CD8-positive, alpha-beta memory T cell (primary cell): ENCODE measurements around the gene TSPAN9. TPM values are rescaled to one million over a fixed set of nuclear protein-coding genes. Genes with fewer than 3 reads are reported as not detected.

Experiments
- CTCF ChIA-PET: fragments of 350-600 bp; sonication (Branson Sonifier 250); formaldehyde crosslinking; loops from one replicate; lab custom pipeline; 2021; ENCODE audit warnings: antibody characterized with exemption; lab: Charles Lee
- POLR2A ChIA-PET: fragments of 350-600 bp; sonication (Branson Sonifier 250); formaldehyde crosslinking; loops from one replicate; lab custom pipeline; 2021; ENCODE audit warnings: antibody characterized with exemption; lab: Charles Lee
- DNase-seq, 5 donors: peaks; one replicate each; pipeline versions ENCODE4 v3.0.0 to v3.0.0-alpha.2; 2020 to 2022; ENCODE audit warnings: mixed read lengths in 1 of 5
- H3K27ac ChIP-seq: one replicate; pipeline ENCODE4 v1.7.0; 2013; ENCODE audit warnings: low read depth, mild to moderate bottlenecking, low read length, moderate library complexity
- H3K27me3 ChIP-seq: 2 replicates; pipeline ENCODE4 v1.7.0; 2013; ENCODE audit warnings: low read length, mild to moderate bottlenecking; ENCODE audit not compliant: insufficient read depth, poor library complexity, severe bottlenecking
- H3K36me3 ChIP-seq: 2 replicates; pipeline ENCODE4 v1.7.0; 2013; ENCODE audit warnings: mild to moderate bottlenecking, low read length, moderate library complexity; ENCODE audit not compliant: insufficient read depth
- H3K4me1 ChIP-seq: 2 replicates; pipeline ENCODE4 v1.7.0; 2013; ENCODE audit warnings: mild to moderate bottlenecking, low read length, moderate library complexity; ENCODE audit not compliant: insufficient read depth
- H3K4me3 ChIP-seq: 2 replicates; pipeline ENCODE4 v1.7.0; 2013; ENCODE audit warnings: mild to moderate bottlenecking, low read length
- H3K9me3 ChIP-seq: 2 replicates; pipeline ENCODE4 v1.7.0; 2013; ENCODE audit warnings: mild to moderate bottlenecking, low read length
- H3K27ac Mint-ChIP-seq, 8 donors: one replicate each; pipeline ENCODE4 v1.8.0; 2020 to 2021; ENCODE audit warnings: mixed read lengths in 8 of 8, mild to moderate bottlenecking in 6 of 8, inconsistent platforms in 3 of 8, moderate library complexity in 3 of 8
- H3K27me3 Mint-ChIP-seq, 2 donors: one replicate each; pipeline ENCODE4 v1.8.0; 2020 to 2021; ENCODE audit warnings: mixed read lengths in 2 of 2, mild to moderate bottlenecking in 1 of 2, moderate library complexity in 1 of 2
- H3K36me3 Mint-ChIP-seq, 3 donors: one replicate each; pipeline ENCODE4 v1.8.0; 2020 to 2021; ENCODE audit warnings: mixed read lengths in 3 of 3, inconsistent platforms in 1 of 3, mild to moderate bottlenecking in 1 of 3
- H3K4me1 Mint-ChIP-seq, 3 donors: one replicate each; pipeline ENCODE4 v1.8.0; 2020 to 2021; ENCODE audit warnings: mixed read lengths in 3 of 3, inconsistent platforms in 1 of 3, mild to moderate bottlenecking in 1 of 3
- H3K4me3 Mint-ChIP-seq, 7 donors: one replicate each; pipeline ENCODE4 v1.8.0; 2020 to 2021; ENCODE audit warnings: mixed read lengths in 7 of 7, mild to moderate bottlenecking in 6 of 7, moderate library complexity in 4 of 7, inconsistent platforms in 2 of 7
- H3K9me3 Mint-ChIP-seq, 5 donors: one replicate each; pipeline ENCODE4 v1.8.0; 2020 to 2022; ENCODE audit warnings: mixed read lengths in 5 of 5, mild to moderate bottlenecking in 3 of 5, moderate library complexity in 2 of 5, inconsistent platforms in 1 of 5
- polyA plus RNA-seq: library from polyadenylated mRNA; unstranded; fragments of 300-500 nt; fragmentation: Illumina TruSeq; gene quantifications from one replicate; pipeline ENCODE4 v1.2.3, GENCODE V29; 2021
- total RNA-seq, 2 experiments: library from RNA; stranded (reverse); gene quantifications; one replicate each; pipeline ENCODE4 v1.2.3, GENCODE V29; 2021

TSPAN9 gene
- total and polyA plus RNA-seq, 3 experiments from 2014 or later, result 0.33 to 0.79 TPM; not detected in 1

DNA sequence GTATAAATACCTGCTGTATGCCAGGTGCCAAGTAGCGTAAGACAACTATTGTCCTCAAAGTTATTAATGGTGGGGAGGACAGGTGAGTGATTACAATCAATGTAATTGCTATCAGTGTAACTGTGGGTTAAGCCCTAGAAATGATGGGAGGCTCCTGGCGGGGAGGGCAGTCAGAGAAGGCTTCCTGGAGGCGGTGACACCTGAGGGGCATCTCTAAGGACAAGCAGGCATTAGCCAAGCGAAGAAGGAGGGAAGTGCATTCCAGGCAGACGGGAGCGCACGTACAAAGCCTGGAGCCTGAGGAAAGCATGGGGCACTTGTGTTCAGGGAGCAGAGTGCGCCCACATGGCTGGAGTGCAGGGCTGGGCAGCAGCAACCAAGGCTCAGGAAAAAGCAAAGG, 230.9 kb downstream of the TSPAN9 start:
- Histone ChIP-seq H3K27ac (no peak overlapping the region), H3K9me3 (no peaks in the 10 kb centered on the region), H3K4me3 (no peak overlapping the region), H3K4me1 (no peaks in the 10 kb centered on the region), H3K27me3 (no peaks in the 10 kb centered on the region), H3K36me3 (no peaks in the 10 kb centered on the region)
- Mint-ChIP-seq H3K27ac (no peak overlapping the region), H3K36me3 (no peaks in the 10 kb centered on the region), H3K4me3 (no peak overlapping the region), H3K27me3 (peaks cover 5 to 12% of the 10 kb centered on the region in 2 donors), H3K9me3 (no peaks in the 10 kb centered on the region), H3K4me1 (no peaks in the 10 kb centered on the region)
- ChIA-PET POLR2A (no interaction called here), CTCF (interaction anchor here (2.4 kb wide), 1 partner anchor 8 kb away, joined by 9 read pairs; no protein-coding TSS in a partner anchor)
- no peak for DNase-seq

DNA sequence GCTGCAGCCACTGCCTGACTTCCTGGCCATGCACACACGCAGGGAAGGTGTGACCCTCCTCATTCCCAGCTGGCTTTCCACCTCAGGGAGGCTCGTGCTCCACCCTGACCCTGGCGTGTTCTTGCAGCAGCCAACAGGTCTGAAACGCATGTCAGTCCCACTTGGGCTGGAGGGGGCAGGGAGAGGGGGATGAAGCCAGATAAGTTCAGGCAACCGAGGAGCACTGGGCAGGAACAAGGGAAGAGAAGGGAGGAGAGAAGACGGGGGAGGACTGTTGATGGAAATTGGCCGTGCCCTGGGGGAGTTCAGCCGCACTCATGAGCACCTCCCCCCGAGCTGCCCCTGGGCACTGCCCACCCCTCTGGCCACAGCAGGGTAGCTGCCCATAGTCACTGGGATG, 231.4 kb downstream of the TSPAN9 start:
- Mint-ChIP-seq H3K9me3 (no peaks in the 10 kb centered on the region), H3K27ac (no peak overlapping the region), H3K27me3 (peaks cover 5 to 10% of the 10 kb centered on the region in 2 donors), H3K36me3 (no peaks in the 10 kb centered on the region), H3K4me1 (no peaks in the 10 kb centered on the region), H3K4me3 (no peak overlapping the region)
- CTCF ChIA-PET, result interaction anchor here (1.2 to 2.4 kb wide), 2 partner anchors 8 to 99 kb away, joined by 3 to 9 read pairs; no protein-coding TSS in a partner anchor
- Histone ChIP-seq H3K27me3 (no peaks in the 10 kb centered on the region), H3K36me3 (no peaks in the 10 kb centered on the region), H3K4me3 (no peak overlapping the region), H3K27ac (no peak overlapping the region), H3K4me1 (no peaks in the 10 kb centered on the region), H3K9me3 (no peaks in the 10 kb centered on the region)
- POLR2A ChIA-PET, result no interaction called here
- no peak for DNase-seq

DNA sequence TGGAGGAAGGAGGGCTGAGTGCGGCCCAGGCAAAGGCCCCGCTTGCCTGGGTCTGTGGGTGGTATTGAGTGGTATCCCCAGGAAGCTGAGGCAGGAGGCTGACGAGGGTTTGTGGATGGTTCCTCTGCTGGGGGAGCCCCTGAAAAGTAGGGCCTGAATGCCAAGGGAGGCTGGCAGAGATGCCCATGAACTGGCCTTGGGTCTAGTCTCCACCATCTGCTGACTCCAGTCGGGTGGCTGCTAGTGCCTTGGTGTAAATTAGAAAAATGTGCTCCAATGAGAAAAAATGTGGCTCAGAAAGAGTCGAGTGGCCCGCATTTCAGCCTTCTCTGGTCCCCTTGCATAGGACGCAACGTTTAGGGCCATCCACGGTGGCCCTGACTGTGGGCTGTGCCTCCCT, 232.6 kb downstream of the TSPAN9 start:
- Histone ChIP-seq H3K4me1 (no peaks in the 10 kb centered on the region), H3K4me3 (no peak overlapping the region), H3K27me3 (no peaks in the 10 kb centered on the region), H3K36me3 (no peaks in the 10 kb centered on the region), H3K9me3 (no peaks in the 10 kb centered on the region), H3K27ac (no peak overlapping the region)
- CTCF ChIA-PET, result interaction anchor here (1.2 to 2.4 kb wide), 2 partner anchors 10 to 98 kb away, joined by 3 to 9 read pairs; no protein-coding TSS in a partner anchor
- no peaks in the 10 kb centered on the region for H3K9me3 Mint-ChIP-seq
- H3K27ac Mint-ChIP-seq, result no peak overlapping the region
- no peak overlapping the region for H3K4me3 Mint-ChIP-seq
- POLR2A ChIA-PET, result no interaction called here
- no peaks in the 10 kb centered on the region for H3K36me3 Mint-ChIP-seq
- no peaks in the 10 kb centered on the region for H3K4me1 Mint-ChIP-seq
- H3K27me3 Mint-ChIP-seq, result peaks cover 5 to 20% of the 10 kb centered on the region in 2 donors
- DNase-seq, result no peak

DNA sequence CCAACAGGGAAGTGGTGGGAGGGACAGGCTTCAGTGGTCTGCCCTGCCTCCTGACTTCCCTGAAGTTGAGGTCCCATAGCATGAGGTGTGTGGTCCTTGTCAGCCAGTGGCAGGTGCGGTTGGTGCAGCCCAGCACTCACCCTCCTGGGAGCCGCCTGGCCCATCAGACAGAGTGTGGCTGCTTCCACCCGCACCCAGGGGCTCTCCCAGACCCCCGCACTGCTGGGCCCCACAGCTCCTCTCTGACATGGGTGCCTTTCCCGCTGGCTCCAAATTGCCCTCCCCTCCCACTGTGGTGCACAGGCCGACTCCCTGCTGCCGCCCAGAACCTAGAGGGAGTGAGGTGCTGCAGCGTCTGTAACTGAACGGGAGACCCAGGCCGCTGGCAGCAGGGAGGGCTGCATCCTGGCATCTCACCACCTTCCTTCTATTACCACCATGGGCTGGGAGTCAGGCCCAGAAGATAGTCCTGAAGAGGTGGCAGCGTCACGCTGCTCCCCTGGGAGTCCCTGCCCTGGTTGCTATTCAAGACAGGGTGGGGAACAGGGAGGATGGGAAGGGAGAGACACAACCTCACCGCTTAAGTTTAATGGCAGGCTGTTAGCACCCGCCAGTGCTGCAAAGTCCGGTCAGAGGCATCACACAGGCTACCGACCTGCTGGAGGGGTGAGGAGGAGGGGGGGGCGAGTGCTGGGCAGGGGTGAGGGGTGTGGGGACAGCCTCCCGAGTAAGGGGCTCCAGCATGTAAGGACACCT, 233.3 kb downstream of the TSPAN9 start:
- no peak overlapping the region for H3K27ac Mint-ChIP-seq
- DNase-seq, result no peak

DNA sequence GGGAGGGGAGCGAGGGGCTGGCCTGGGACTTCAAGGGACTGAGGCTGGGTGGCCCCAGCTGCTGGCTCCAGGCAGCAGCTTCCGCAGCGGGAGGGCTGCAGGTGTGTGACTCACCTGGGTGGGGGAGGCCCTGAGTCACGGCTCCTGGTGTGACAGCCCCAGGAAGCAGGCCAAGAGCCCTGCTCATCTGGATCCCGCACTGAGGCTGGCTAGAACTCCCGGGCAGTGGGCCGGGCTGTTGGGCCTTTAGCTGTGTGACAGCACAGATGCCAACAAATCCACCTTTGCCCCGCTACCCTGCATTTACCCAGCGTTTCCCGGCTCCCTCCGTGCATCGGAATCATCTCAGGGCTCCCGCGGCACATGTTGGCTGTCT, 233.8 kb downstream of the TSPAN9 start:
- POLR2A ChIA-PET, result no interaction called here

More for the DNA sequence above, 233.3 kb downstream of the TSPAN9 start:
- H3K9me3 ChIP-seq, result no peaks in the 10 kb centered on the region
- no peak overlapping the region for H3K4me3 Mint-ChIP-seq
- H3K4me1 Mint-ChIP-seq, result no peaks in the 10 kb centered on the region
- H3K36me3 Mint-ChIP-seq, result no peaks in the 10 kb centered on the region
- no peak overlapping the region for H3K27ac ChIP-seq
- H3K36me3 ChIP-seq, result no peaks in the 10 kb centered on the region
- H3K9me3 Mint-ChIP-seq, result no peaks in the 10 kb centered on the region
- ChIA-PET CTCF (interaction anchor here (2.4 to 4.3 kb wide), 2 partner anchors 10 kb away, joined by 9 to 28 read pairs; no protein-coding TSS in a partner anchor), POLR2A (no interaction called here)
- H3K4me1 ChIP-seq, result no peaks in the 10 kb centered on the region
- H3K4me3 ChIP-seq, result no peak overlapping the region
- no peaks in the 10 kb centered on the region for H3K27me3 ChIP-seq
- H3K27me3 Mint-ChIP-seq, result peaks cover 5 to 27% of the 10 kb centered on the region in 2 donors

DNA sequence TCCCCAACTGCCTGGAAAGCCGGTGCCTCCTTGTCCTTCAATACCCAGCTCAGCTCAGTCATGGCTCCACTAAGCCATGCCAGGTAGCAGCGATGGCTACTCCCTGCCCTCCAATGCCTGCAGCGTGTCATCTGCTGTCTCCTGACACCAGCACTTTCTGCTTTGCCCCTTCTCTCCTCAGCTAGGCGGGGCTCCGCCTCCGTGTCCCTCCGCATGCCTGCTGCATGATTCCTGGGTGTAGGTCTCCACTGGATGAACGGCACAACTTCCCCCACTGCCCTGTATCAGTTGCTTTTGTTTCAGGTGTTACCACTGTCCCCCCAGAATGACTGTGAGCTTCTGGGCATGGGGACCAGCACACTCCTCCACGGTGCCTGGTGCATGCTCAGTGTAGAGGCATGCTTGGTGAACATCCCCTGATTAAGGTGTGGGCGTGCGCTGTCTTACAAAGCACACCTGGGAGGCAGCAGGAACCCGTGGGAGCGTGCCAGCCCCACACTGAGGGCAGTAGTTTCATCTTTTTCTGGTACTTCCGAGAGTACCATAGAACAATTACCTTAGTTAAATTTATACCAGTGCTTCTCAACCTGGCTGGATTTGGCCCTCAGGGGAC, 234.4 kb downstream of the TSPAN9 start:
- Histone ChIP-seq H3K27me3 (no peaks in the 10 kb centered on the region), H3K36me3 (no peaks in the 10 kb centered on the region), H3K4me1 (no peaks in the 10 kb centered on the region), H3K4me3 (no peak overlapping the region), H3K27ac (no peak overlapping the region), H3K9me3 (no peaks in the 10 kb centered on the region)
- ChIA-PET POLR2A (no interaction called here), CTCF (interaction anchor here (4.3 kb wide), 1 partner anchor 11 kb away, joined by 28 read pairs; no protein-coding TSS in a partner anchor)
- H3K4me3 Mint-ChIP-seq, result no peak overlapping the region
- H3K27me3 Mint-ChIP-seq, result peaks cover 5 to 30% of the 10 kb centered on the region in 2 donors
- no peak for DNase-seq
- H3K4me1 Mint-ChIP-seq, result no peaks in the 10 kb centered on the region
- H3K27ac Mint-ChIP-seq, result no peak overlapping the region
- H3K36me3 Mint-ChIP-seq, result no peaks in the 10 kb centered on the region
- H3K9me3 Mint-ChIP-seq, result no peaks in the 10 kb centered on the region

More for the DNA sequence above, 233.8 kb downstream of the TSPAN9 start:
- H3K27me3 ChIP-seq, result no peaks in the 10 kb centered on the region
- no peaks in the 10 kb centered on the region for H3K4me1 ChIP-seq
- Mint-ChIP-seq H3K36me3 (no peaks in the 10 kb centered on the region), H3K27ac (no peak overlapping the region), H3K27me3 (peaks cover 5 to 28% of the 10 kb centered on the region in 2 donors), H3K4me3 (no peak overlapping the region), H3K9me3 (no peaks in the 10 kb centered on the region), H3K4me1 (no peaks in the 10 kb centered on the region)
- CTCF ChIA-PET, result interaction anchor here (4.3 kb wide), 1 partner anchor 10 kb away, joined by 28 read pairs; no protein-coding TSS in a partner anchor
- no peak overlapping the region for H3K4me3 ChIP-seq
- no peaks in the 10 kb centered on the region for H3K9me3 ChIP-seq
- H3K27ac ChIP-seq, result no peak overlapping the region
- H3K36me3 ChIP-seq, result no peaks in the 10 kb centered on the region
- DNase-seq, result no peak

DNA sequence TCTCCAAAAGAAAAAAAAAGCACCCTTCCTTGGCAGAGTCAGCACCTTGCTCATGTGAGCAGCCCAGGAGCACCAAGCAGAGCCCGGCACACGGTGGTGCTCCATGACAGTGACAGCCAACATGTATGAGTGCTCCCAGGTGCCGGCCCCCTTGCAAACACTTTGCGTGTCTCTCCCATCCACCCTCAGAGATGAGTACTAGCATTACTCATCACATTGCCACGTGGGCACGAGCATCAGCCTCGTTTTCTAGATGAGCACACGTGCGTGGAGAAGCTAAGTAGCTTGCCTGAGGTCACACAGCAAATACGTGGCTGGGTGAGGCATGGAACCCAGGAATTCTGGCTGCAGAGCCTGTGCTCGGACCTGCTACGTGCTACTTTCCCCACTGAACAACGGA, 235.9 kb downstream of the TSPAN9 start:
- H3K9me3 Mint-ChIP-seq, result no peaks in the 10 kb centered on the region
- no peak overlapping the region for H3K27ac Mint-ChIP-seq
- no peaks in the 10 kb centered on the region for H3K27me3 ChIP-seq
- peaks cover 4 to 28% of the 10 kb centered on the region in 2 donors for H3K27me3 Mint-ChIP-seq
- no peak overlapping the region for H3K4me3 Mint-ChIP-seq
- POLR2A ChIA-PET, result no interaction called here
- CTCF ChIA-PET, result interaction anchor here (1.5 to 4.3 kb wide), 2 partner anchors 12 to 491 kb away, joined by 4 to 28 read pairs; no protein-coding TSS in a partner anchor
- no peaks in the 10 kb centered on the region for H3K36me3 ChIP-seq
- no peaks in the 10 kb centered on the region for H3K4me1 ChIP-seq
- H3K4me3 ChIP-seq, result no peak overlapping the region
- H3K36me3 Mint-ChIP-seq, result no peaks in the 10 kb centered on the region
- no peaks in the 10 kb centered on the region for H3K4me1 Mint-ChIP-seq
- no peak for DNase-seq
- H3K9me3 ChIP-seq, result no peaks in the 10 kb centered on the region
- H3K27ac ChIP-seq, result no peak overlapping the region
